ENCODE measurements around the gene SCRN1. TPM values are rescaled to one million over a fixed set of nuclear protein-coding genes. Genes with fewer than 3 reads are reported as not detected.

SCRN1 gene
- total and polyA plus RNA-seq, 2 of the 4 experiments (the other 2 are of a cell fraction): 57.1 to 124 TPM

- TF ChIP-seq MXI1 (IDR thresholded peaks at IDR 0.05; ENCODE audit: borderline replicate concordance, low read depth, low read length) (no peak), CHD1 (IDR thresholded peaks at IDR 0.05; ENCODE audit: low read depth, low read length) (no peak), POLR2A (IDR thresholded peaks at IDR 0.05; ENCODE audit: low read depth, low read length) (no peak)
- TF ChIP-seq, protein P1, sequence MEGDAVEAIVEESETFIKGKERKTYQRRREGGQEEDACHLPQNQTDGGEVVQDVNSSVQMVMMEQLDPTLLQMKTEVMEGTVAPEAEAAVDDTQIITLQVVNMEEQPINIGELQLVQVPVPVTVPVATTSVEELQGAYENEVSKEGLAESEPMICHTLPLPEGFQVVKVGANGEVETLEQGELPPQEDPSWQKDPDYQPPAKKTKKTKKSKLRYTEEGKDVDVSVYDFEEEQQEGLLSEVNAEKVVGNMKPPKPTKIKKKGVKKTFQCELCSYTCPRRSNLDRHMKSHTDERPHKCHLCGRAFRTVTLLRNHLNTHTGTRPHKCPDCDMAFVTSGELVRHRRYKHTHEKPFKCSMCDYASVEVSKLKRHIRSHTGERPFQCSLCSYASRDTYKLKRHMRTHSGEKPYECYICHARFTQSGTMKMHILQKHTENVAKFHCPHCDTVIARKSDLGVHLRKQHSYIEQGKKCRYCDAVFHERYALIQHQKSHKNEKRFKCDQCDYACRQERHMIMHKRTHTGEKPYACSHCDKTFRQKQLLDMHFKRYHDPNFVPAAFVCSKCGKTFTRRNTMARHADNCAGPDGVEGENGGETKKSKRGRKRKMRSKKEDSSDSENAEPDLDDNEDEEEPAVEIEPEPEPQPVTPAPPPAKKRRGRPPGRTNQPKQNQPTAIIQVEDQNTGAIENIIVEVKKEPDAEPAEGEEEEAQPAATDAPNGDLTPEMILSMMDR (conservative IDR thresholded peaks at IDR 0.05; ENCODE audit: low read depth, low read length): no peak
Observed at GRCh38 chr7:30034501-30034900, 44.9 kb upstream of the SCRN1 start (continued).

All from IMR-90 (cell line).